ENCODE results near the gene GTF3A. TPM values are rescaled to one million over a fixed set of nuclear protein-coding genes. Genes with fewer than 3 reads are reported as not detected.

Gene GTF3A
- total and polyA plus RNA-seq, 9 of the 15 experiments (the other 6 are each of a cell fraction or from before 2014, with no cell fraction given): 47.5 to 303 (median 174) TPM

GRCh38 chr13:27449936-27450828 lies 25.8 kb downstream of the GTF3A start, which contains the start of gene MTIF3 (continued):
- TF ChIP-seq CHD4 (IDR thresholded peaks at IDR 0.05; ENCODE audit: insufficient read depth, insufficient replicate concordance, low read depth, low read length, poor library complexity, severe bottlenecking) (no peak), E2F3 (CRISPR knock-in tag; IDR thresholded peaks at IDR 0.05) (no peak), THRA (IDR thresholded peaks at IDR 0.05) (no peak), PHF21A (IDR thresholded peaks at IDR 0.05; ENCODE audit: borderline replicate concordance, low read depth) (no peak), TCF15 (CRISPR knock-in tag; IDR thresholded peaks at IDR 0.05) (no peak), TCF7 (IDR thresholded peaks at IDR 0.05; ENCODE audit: borderline replicate concordance) (no peak), CHCHD3 (CRISPR knock-in tag; IDR thresholded peaks at IDR 0.05) (no peak), MCM7 (IDR thresholded peaks at IDR 0.05) (no peak), TAF7 (tag; IDR thresholded peaks at IDR 0.05) (0 out of 2 replicates have a peak, but pooled peaks have one; percentile 27), POLR2AphosphoS5 (IDR thresholded peaks at IDR 0.05; ENCODE audit: control insufficient read depth, insufficient read depth, low read depth, low read length) (peak; percentile 34; the same call in 1 of the 2 replicates), ESRRB (CRISPR knock-in tag; IDR thresholded peaks at IDR 0.05; ENCODE audit: borderline replicate concordance) (no peak), ZMIZ1 (IDR thresholded peaks at IDR 0.05; ENCODE audit: low read depth in 2 of 2, low read length in 2 of 2) (0 out of 4 replicates have a peak, but pooled peaks of 1 of the 2 experiments have one; percentile 13), GTF2F1 (IDR thresholded peaks at IDR 0.05; ENCODE audit: low read depth, low read length) (no peak), RBM14 (IDR thresholded peaks at IDR 0.05; ENCODE audit: borderline replicate concordance, insufficient read depth, low read depth, low read length) (no peak), ZNF561 (CRISPR knock-in tag; conservative IDR thresholded peaks at IDR 0.05) (no peak), ZNF507 (tag; conservative IDR thresholded peaks at IDR 0.05) (no peak), E2F4 (CRISPR knock-in tag; IDR thresholded peaks at IDR 0.05; ENCODE audit: low read depth) (no peak), HDAC8 (tag; IDR thresholded peaks at IDR 0.05) (no peak), RBM15 (IDR thresholded peaks at IDR 0.05; ENCODE audit: insufficient read depth, low read length) (no peak), POLR3G (IDR thresholded peaks at IDR 0.05; ENCODE audit: extremely low read depth, insufficient read length, insufficient replicate concordance) (no peak)

Measured in K562 (cell line).